ENCODE results near the gene RNF214.

- TF ChIP-seq CTCF (IDR thresholded peaks at IDR 0.05; ENCODE audit: poor library complexity) (no peak), EZH2phosphoT487 (IDR thresholded peaks at IDR 0.05; ENCODE audit: low read depth, severe bottlenecking, unreplicated experiment) (no peak), EZH2 (IDR thresholded peaks at IDR 0.05; ENCODE audit: borderline replicate concordance) (no peak)
Observed at GRCh38 chr11:117279711-117280376, 47.4 kb downstream of the RNF214 start.

Measured in hepatocyte (in vitro differentiated cells).